SKM-1 (cell line): Measurements from ENCODE around the gene TBC1D30.

Experiments
- DNase-seq: peaks from one replicate; lab custom pipeline; 2025; ENCODE audit not compliant: unreplicated experiment; lab: John Stamatoyannopoulos, UW

The TBC1D30 gene

GRCh38 chr12:64858882-64859605, 34.6 kb downstream of the TBC1D30 start:
- no peak for DNase-seq

GRCh38 chr12:64860446-64860998, 36.1 kb downstream of the TBC1D30 start:
- no peak for DNase-seq

GRCh38 chr12:64864319-64864718, 39.9 kb downstream of the TBC1D30 start:
- DNase-seq: no peak

GRCh38 chr12:64875186-64875585, 50.7 kb downstream of the TBC1D30 start:
- no peak for DNase-seq

- DNase-seq: no peak
These were observed 52.1 kb downstream of the TBC1D30 start for GRCh38 chr12:64876388-64877071.

- no peak for DNase-seq
These were observed 53.0 kb downstream of the TBC1D30 start for GRCh38 chr12:64877363-64878004.

- DNase-seq: no peak
These were observed 58.2 kb downstream of the TBC1D30 start for GRCh38 chr12:64882687-64883086.

- no peak for DNase-seq
These were observed 59.1 kb downstream of the TBC1D30 start for GRCh38 chr12:64883264-64884163.

GRCh38 chr12:64884164-64884542, 59.7 kb downstream of the TBC1D30 start:
- no peak for DNase-seq

GRCh38 chr12:64884728-64885127, 60.3 kb downstream of the TBC1D30 start:
- no peak for DNase-seq

- no peak for DNase-seq
These were observed 65.2 kb downstream of the TBC1D30 start for GRCh38 chr12:64889434-64890216.

- peak; percentile 4 for DNase-seq
These were observed 66.5 kb downstream of the TBC1D30 start for GRCh38 chr12:64890873-64891468.

- DNase-seq: no peak
These were observed 67.2 kb downstream of the TBC1D30 start for GRCh38 chr12:64891629-64892028.

GRCh38 chr12:64892561-64892960, 68.1 kb downstream of the TBC1D30 start:
- DNase-seq: no peak

- no peak for DNase-seq
These were observed 69.5 kb downstream of the TBC1D30 start for GRCh38 chr12:64893961-64894360.

GRCh38 chr12:64894827-64895475, 70.5 kb downstream of the TBC1D30 start:
- no peak for DNase-seq

- no peak for DNase-seq
These were observed 71.1 kb downstream of the TBC1D30 start for GRCh38 chr12:64895526-64895925.

GRCh38 chr12:64900540-64900939, 76.1 kb downstream of the TBC1D30 start:
- DNase-seq: no peak

- no peak for DNase-seq
These were observed 79.2 kb downstream of the TBC1D30 start for GRCh38 chr12:64903479-64904152.
